KBM-7 (cell line): ENCODE measurements around the gene SPRYD4.
A peak's percentile ranks its signal among the peaks of the same experiment; 100 is the strongest.
"Not testable (repeated sequence)": the region's sequence is repeated elsewhere in the genome, so short reads cannot be mapped to it uniquely, and the experiment has no call there.

Experiments used
- DNase-seq: peaks from one replicate; pipeline ENCODE4 v3.0.0-alpha.2; 2015
- in situ Hi-C: fragments of 300-500 bp; cut with MboI; formaldehyde crosslinking; loops from 2 replicates; pipeline ENCODE4 v1.14.3; 2020; ENCODE audit warnings: low sequenced_read_pairs, low pct_unique_long_range_greater_than_20kb, mixed read lengths

SPRYD4 gene

DNA sequence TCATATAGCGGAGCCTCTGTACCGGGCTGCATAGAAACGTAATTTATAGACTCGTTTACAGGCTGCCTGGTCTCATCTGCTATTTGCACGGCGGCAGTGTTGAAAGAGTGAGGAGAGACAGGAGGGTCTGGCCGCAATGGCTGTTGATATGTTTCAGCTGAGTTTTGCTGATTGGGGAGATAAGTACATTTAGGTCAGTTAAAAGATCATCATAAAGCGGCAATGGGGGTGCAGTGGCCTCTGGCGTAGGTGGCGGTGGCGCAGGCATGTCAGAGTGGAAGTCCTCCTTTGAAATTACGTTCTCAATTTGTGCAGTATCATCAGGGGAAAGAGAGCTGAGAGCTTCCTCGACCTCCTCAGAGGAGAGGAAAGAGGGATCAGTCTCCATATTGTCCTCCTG is 31.5 kb downstream of the SPRYD4 start:
- in situ Hi-C loops, DNase-seq: not testable (repeated sequence)

DNA sequence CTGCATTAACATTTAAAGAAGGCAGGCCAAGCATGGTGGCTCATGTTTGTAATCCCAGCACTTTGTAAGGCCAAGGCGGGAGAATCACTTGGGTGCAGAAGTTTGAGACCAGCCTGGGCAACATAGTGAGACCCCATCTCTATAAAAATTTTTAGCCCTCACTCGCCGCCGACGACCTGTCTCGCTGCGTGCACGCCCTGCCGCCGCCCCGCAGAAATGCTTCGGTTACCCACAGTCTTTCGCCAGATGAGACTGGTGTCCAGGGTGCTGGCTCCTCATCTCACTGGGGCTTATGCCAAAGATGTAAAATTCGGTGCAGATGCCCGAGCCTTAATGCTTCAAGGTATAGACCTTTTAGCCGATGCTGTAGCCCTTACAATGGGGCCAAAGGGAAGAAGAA is 42.4 kb downstream of the SPRYD4 start:
- in situ Hi-C loops: no loop called here

DNA sequence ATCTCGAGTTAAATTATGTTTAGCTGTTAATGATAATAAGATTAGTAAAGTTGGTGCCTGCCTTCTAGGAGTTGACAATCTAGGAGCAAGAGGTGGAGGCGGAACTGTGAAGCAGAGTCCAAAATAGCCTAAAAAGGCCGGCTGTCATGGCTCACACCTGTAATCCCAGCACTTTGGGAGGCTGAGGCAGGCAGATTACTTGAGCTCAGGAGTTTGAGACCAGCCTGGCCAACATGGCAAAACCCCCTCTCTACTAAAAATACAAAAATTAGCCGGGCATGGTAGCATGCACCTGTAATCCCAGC is 45.6 kb downstream of the SPRYD4 start:
- in situ Hi-C loops, DNase-seq: not testable (repeated sequence)

More for the DNA sequence above, 42.4 kb downstream of the SPRYD4 start:
- DNase-seq: no peak

DNA sequence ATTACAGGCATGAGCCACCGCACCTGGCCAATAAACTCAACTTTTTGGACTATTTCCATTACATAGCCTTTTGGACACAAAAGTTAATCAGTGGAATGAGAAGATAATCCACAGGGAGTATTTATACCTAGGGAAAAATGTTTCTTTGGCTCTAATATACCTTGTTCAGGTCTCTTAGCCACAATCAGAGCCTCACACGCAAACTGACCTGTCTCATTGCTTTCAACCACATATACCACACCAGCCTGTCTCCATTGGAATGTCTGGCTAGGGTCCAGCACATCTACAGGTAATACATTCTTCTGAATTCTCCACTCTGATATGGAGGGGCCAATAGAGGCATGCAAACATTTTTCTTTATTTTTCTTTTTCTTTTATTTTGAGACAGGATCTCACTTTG is 49.5 kb downstream of the SPRYD4 start:
- in situ Hi-C loops: no loop called here
- no peak for DNase-seq

DNA sequence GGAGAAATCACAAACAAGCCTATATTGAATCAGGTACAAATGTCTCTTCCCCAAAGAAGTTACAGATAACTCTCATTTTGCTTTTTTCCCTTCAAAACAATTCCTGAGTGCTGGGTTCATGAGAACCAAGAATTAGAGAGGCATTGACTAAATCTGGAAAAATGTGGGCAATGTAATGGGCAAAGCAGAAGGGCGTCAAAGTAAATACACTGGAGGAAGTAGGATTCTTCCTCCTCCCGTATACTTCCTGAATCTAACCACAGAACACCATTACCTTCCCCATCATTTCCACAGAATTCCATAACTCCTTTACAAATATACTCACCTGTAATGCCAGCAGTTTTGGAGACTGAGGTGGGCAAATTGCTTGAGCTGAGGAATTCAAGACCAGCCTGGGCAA is 50.2 kb downstream of the SPRYD4 start:
- in situ Hi-C loops: no loop called here
- DNase-seq: no peak

DNA sequence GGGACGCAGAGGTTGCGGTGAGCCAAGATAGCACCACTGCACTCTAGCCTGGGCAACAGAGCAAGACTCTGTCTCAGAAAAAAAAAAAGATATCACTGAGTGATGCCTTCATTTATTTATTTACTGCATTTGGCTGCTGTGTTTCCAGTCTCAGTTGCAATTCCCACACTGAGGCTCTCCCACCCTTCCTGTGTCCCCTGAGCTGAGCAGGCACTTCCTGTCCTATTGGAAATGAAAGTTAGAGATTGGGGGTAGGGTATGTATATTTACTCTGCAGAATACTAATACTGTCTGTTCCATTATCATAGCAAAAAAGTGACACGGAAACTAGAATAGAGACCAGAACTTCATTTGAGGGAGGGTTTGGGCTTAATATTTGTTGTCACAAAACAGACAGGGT is 51.7 kb downstream of the SPRYD4 start:
- in situ Hi-C loops: no loop called here

DNA sequence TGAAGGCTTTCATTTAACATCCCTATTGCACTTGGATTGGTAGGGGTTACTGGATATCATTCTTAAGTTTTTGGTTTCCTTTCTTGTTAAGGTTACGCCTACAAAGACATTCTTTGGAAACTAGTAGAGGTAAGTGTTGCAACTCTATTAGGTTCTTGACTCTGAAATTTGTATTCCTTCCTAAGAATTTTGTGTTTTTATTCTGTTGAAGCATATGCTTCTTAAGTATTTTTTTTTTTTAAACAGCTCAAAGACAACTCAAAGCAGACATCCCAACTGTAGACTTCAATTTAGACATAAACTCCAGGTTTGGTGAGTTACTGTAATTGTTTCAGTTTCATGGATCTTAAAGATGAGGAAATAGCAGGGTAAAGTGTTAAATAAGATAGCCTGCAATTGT is 52.1 kb downstream of the SPRYD4 start:
- no peak for DNase-seq
- in situ Hi-C loops: no loop called here

More for the DNA sequence above, 51.7 kb downstream of the SPRYD4 start:
- no peak for DNase-seq

DNA sequence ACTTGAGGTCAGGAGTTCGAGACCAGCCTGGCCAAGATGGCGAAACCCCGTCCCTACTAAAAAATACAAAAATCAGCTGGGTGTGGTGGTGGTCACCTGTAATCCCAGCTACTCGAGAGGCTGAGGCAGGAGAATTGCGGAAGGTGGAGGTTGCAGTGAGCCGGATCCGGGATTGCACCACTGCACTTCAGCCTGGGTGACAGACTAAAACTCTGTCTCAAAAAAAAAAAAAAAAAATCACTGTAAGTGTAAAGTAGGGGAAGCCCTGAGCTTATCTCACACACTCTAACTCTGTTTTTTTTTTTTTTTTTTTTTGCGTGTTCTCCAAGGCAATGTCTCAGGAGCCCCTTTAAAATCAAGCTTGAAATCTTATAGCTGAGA is 52.8 kb downstream of the SPRYD4 start:
- DNase-seq: no peak
- in situ Hi-C loops: no loop called here

DNA sequence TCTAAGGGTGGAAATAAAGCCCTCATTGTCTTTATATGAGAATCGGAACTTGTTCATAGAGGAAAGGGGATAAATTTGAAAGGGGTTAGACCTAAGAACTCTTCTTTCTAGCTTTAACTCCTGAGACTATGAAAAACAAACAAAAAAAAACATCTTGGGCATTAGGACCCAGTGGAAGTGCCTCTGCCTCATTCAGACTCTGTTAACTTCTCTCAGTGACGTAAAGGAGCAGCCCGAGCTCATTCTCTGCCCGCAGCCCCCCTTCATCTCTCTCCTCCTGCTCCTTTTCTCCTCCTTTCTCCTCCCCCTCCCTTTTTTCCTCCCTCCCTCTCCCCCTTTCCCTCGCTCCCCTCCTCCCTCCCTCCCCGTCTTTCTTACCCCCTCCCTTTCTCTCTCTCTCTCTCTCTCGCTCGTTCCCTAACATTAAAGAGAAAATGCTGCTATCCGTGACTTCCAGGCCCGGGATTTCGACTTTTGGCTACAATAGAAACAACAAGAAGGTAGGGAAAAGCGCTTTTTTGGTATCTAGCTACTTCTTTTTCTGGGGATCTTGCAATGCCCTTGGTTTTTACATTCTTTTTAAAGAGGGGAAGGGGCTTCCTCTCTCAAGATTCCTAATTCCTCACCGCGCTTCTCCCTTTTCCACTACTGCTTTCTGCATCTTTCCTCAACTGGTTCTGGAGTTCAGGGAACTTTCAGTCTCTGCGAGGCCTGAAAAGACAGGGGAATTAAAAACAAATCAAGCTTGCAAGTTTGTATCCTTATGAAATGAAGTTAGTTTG is 53.4 kb downstream of the SPRYD4 start, which contains the start of gene RBMS2:
Gene RBMS2, plus strand, starts transcription at position 231 of the 782 bp plus-strand sequence. Its CDS starts 204 bp downstream, at position 435.
- in situ Hi-C loops: no loop called here
- peak; percentile 79 for DNase-seq

DNA sequence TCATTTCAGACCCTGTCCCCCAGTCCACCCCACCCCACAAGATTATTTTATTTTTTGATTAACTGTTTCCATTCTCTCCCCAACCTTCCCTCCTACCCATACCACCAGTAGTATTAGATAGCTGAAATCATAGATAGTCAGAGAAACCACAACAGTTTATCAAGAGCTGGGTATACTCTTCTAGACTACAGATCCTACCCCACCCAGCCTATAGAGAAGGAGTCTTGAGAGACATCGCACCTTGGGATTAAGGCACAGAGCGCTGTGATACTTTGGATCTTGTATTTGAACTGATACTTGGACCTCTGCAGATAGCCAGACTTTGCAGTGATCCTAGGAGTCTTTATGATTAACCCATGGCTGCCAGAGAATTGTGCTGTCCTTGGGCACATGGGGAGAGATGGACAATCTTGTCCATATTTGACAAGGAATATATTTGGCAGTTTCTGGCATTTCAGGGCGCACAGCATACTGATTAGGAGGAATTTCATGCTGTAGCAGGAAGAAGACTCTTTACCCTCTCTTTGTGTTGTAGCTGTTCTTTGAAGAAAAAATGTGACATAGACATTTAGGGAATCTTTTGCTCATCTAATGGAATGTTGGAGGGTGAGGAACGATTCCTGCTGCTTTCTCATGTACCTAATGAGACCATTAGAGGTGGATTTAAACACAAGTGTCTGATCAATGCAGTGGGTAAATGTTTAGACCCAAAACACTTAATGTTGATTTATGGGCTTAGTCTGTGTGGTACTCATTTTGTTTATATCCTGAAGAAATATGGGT is 54.2 kb downstream of the SPRYD4 start:
- DNase-seq: no peak
- in situ Hi-C loops: no loop called here

DNA sequence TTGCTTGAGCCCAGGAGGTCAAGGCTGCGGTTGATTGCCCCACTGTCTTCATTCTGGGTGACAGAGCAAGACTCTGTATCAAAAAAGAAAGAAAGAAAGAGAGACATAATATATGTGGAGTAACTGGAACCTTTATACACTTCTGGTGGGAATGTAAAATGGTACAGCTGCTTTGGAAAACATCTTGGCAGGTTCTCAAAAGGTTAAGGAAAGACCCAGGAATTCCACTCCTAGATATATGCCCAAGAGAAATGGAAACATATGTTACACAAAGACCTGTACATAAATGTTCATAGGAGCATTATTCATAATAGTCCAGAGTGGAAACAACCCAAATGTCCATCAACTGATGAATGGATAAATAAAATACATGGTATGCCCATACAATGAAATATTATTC is 60.5 kb downstream of the SPRYD4 start:
- in situ Hi-C loops: no loop called here

More for the DNA sequence above, 60.5 kb downstream of the SPRYD4 start:
- no peak for DNase-seq
